Measurements from ENCODE around the gene KLLN. TPM values are rescaled to one million over a fixed set of nuclear protein-coding genes. Genes with fewer than 3 reads are reported as not detected.
A peak's percentile ranks its signal among the peaks of the same experiment; 100 is the strongest.
"Not testable (repeated sequence)": the region's sequence is repeated elsewhere in the genome, so short reads cannot be mapped to it uniquely, and the experiment has no call there.

Gene KLLN
- total RNA-seq: under 1 TPM; 0.21 to 0.55 TPM
- 1.4 reads per million in 2 donors for total RNA-seq

- DNase-seq (peak; percentile 69 to 79 (median 75)), ATAC-seq (peak; percentile 45)
- Mint-ChIP-seq H3K36me3 (ENCODE audit: low read depth) (peaks cover 7% of the 10 kb centered on the region), H3K4me3 (peak within 1 kb of the TSS; percentile 98), H3K27me3 (no peaks in the 10 kb centered on the region), H3K27ac (peak within 1 kb of the TSS; percentile 96), H3K4me1 (peaks cover 46% of the 10 kb centered on the region)
- no peaks in the 10 kb centered on the region for H3K9me3 ChIP-seq (ENCODE audit: control insufficient read depth, low read length, poor library complexity, severe bottlenecking)
Measured at GRCh38 chr10:87863053-87863943, at the start of gene KLLN, which contains the start of gene PTEN. Gene KLLN (minus strand): TSS chr10:87863533. CDS start chr10:87862487, 1,046 bp downstream. Gene PTEN (plus strand): TSS chr10:87863625. CDS start chr10:87864470, 845 bp downstream.

DNA sequence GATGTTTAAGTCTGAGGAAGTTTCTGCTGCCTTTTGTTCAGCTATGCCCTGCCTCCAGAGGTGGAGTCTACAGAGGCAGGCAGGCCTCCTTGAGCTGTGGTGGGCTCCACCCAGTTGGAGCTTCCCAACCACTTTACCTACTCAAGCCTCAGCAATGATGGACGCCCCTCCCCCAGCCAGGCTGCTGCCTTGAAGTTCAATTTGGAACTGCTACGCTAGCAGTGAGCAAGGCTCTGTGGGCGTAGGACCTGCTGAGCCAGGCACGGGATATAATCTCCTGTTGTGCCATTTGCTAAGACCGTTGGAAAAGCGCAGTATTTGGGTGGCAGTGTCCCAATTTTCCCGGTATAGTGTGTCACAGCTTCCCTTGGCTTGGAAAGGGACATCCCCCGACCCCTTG lies 40.1 kb upstream of the KLLN start:
- not testable (repeated sequence) for ATAC-seq; DNase-seq; H3K36me3 Mint-ChIP-seq (ENCODE audit: low read depth); H3K9me3 ChIP-seq (ENCODE audit: control insufficient read depth, low read length, poor library complexity, severe bottlenecking); H3K27ac Mint-ChIP-seq; H3K4me3 Mint-ChIP-seq; H3K27me3 Mint-ChIP-seq
- peaks cover 11% of the 10 kb centered on the region for H3K4me1 Mint-ChIP-seq

- not testable (repeated sequence) for DNase-seq; ATAC-seq; H3K9me3 ChIP-seq (ENCODE audit: control insufficient read depth, low read length, poor library complexity, severe bottlenecking); H3K4me3 Mint-ChIP-seq; H3K27ac Mint-ChIP-seq; H3K36me3 Mint-ChIP-seq (ENCODE audit: low read depth); H3K27me3 Mint-ChIP-seq
- H3K4me1 Mint-ChIP-seq: peaks cover 18% of the 10 kb centered on the region
Measured at GRCh38 chr10:87897957-87898356, 34.6 kb upstream of the KLLN start.

DNA sequence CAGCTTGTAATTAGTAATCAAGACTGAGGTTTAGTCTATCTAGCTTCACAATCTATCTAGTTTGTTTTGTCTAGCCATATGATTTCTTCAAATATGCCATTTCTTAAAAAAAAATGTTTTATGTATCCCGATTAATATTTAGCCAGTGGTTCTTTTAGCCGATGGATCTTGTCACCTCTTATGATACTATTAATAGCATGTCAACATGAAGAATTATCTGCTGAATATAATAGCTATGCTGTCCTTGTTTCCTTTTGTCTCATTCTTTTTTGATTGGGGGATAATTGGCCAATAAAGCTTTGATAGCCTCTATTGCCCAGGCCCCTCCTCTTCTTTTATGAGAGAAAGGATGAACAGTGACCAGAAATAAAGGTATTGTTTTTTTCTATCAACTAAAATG lies 32.9 kb upstream of the KLLN start:
- H3K4me1 Mint-ChIP-seq: peaks cover 23% of the 10 kb centered on the region
- H3K4me3 Mint-ChIP-seq: no peak overlapping the region
- H3K27ac Mint-ChIP-seq: no peak overlapping the region

GRCh38 chr10:87895430-87895829 lies 32.1 kb upstream of the KLLN start:
- Mint-ChIP-seq H3K4me1 (peaks cover 27% of the 10 kb centered on the region), H3K4me3 (no peak overlapping the region), H3K36me3 (ENCODE audit: low read depth) (no peaks in the 10 kb centered on the region), H3K27me3 (no peaks in the 10 kb centered on the region), H3K27ac (peak overlapping the region; percentile 77)
- ATAC-seq (no peak), DNase-seq (no peak)
- H3K9me3 ChIP-seq (ENCODE audit: control insufficient read depth, low read length, poor library complexity, severe bottlenecking): no peaks in the 10 kb centered on the region

More for the DNA sequence above, 32.9 kb upstream of the KLLN start:
- no peaks in the 10 kb centered on the region for H3K36me3 Mint-ChIP-seq (ENCODE audit: low read depth)
- no peak for ATAC-seq
- H3K9me3 ChIP-seq (ENCODE audit: control insufficient read depth, low read length, poor library complexity, severe bottlenecking): no peaks in the 10 kb centered on the region
- DNase-seq: no peak
- H3K27me3 Mint-ChIP-seq: no peaks in the 10 kb centered on the region

DNA sequence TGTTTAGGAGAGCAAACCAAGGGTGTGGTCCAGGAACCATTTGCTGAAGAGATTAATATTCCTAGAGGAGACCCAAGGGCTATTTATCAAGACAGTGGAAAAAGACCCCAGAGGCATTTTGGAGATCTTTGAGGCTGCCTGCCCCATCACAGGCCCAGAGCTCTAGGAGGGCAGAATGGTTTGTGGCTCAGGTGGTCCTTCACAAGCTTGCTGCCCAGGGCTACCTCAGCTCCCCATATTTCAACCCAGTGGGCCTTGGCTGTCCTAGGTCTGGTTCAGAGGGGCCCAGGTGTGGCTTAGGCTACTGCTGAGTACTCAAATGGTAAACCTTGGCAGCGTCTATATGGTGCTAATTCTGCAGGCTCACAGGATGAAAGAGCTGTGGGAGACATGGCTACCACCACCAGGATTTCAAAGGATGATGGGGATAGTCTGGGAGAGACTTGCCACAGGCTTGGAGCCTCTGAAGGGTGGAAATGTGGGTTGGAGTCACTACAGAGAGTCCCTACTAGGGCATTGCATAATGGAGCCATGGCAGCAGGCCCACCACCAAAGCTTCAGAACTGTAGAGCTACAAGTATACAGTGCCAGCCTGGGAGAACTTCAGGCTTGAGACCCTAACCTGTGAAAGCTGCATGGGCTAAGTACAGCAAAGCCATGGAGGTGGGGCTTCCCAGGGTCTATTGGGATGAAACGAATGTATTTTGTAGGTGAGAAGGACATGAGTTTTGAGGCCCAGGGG lies 24.4 kb upstream of the KLLN start:
- H3K9me3 ChIP-seq (ENCODE audit: control insufficient read depth, low read length, poor library complexity, severe bottlenecking): no peaks in the 10 kb centered on the region
- Mint-ChIP-seq H3K36me3 (ENCODE audit: low read depth) (no peaks in the 10 kb centered on the region), H3K4me1 (peaks cover 19% of the 10 kb centered on the region), H3K4me3 (no peak overlapping the region), H3K27me3 (no peaks in the 10 kb centered on the region), H3K27ac (no peak overlapping the region)
- ATAC-seq (no peak), DNase-seq (no peak)

GRCh38 chr10:87887146-87887545 lies 23.8 kb upstream of the KLLN start:
- Mint-ChIP-seq H3K36me3 (ENCODE audit: low read depth) (no peaks in the 10 kb centered on the region), H3K4me1 (peaks cover 14% of the 10 kb centered on the region), H3K27ac (no peak overlapping the region)

DNA sequence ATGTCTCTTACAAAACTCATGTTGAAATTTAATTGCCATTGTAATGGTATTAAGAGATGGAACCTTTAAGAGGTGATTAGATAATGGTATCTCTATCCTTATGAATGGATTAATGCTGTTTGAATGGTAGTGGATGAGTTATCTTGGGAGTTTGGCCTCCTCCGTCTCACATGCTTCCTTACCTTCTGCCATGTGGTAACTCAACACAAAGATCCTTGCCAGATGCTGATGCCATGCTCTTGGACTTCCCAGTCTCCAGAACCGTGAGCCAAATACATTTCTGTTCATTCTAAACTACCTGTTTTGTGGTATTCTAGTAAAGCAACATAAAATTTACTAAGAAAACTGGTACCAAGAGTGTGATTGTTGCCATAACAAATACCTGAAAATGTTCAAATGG lies 23.3 kb upstream of the KLLN start:
- Mint-ChIP-seq H3K27ac (no peak overlapping the region), H3K4me3 (no peak overlapping the region), H3K4me1 (peaks cover 18% of the 10 kb centered on the region), H3K27me3 (no peaks in the 10 kb centered on the region), H3K36me3 (ENCODE audit: low read depth) (no peaks in the 10 kb centered on the region)
- no peak for DNase-seq
- no peak for ATAC-seq
- H3K9me3 ChIP-seq (ENCODE audit: control insufficient read depth, low read length, poor library complexity, severe bottlenecking): no peaks in the 10 kb centered on the region

More at GRCh38 chr10:87887146-87887545, 23.8 kb upstream of the KLLN start:
- no peak for ATAC-seq
- no peaks in the 10 kb centered on the region for H3K9me3 ChIP-seq (ENCODE audit: control insufficient read depth, low read length, poor library complexity, severe bottlenecking)
- no peaks in the 10 kb centered on the region for H3K27me3 Mint-ChIP-seq
- no peak for DNase-seq
- H3K4me3 Mint-ChIP-seq: no peak overlapping the region

GRCh38 chr10:87882555-87883294 lies 19.4 kb upstream of the KLLN start:
- H3K4me3 Mint-ChIP-seq: no peak overlapping the region
- H3K36me3 Mint-ChIP-seq (ENCODE audit: low read depth): peaks cover 3% of the 10 kb centered on the region

DNA sequence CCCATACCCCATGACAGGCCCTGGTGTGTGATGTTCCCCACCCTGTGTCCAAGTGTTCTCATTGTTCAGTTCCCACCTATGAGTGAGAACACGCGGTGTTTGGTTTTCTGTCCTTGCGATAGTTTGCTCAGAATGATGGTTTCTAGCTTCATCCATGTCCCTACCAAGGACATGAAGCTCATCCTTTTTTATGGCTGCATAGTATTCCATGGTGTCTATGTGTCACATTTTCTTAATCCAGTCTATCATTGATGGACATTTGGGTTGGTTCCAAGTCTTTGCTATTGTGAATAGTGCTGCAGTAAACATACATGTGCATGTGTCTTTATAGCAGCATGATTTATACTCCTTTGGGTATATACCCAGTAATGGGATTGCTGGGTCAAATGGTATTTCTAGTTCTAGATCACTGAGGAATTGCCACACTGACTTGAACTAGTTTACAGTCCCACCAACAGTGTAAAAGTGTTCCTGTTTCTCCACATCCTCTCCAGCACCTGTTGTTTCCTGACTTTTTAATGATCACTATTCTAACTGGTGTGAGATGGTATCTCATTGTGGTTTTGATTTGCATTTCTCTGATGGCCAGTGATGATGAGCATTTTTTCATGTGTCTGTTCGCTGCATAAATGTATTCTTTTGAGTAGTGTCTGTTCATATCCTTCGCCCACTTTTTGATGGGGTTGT lies 18.2 kb upstream of the KLLN start:
- H3K4me3 Mint-ChIP-seq; H3K27ac Mint-ChIP-seq; H3K9me3 ChIP-seq (ENCODE audit: control insufficient read depth, low read length, poor library complexity, severe bottlenecking); H3K27me3 Mint-ChIP-seq; H3K36me3 Mint-ChIP-seq (ENCODE audit: low read depth); ATAC-seq; DNase-seq: not testable (repeated sequence)
- peaks cover 12% of the 10 kb centered on the region for H3K4me1 Mint-ChIP-seq

More at GRCh38 chr10:87882555-87883294, 19.4 kb upstream of the KLLN start:
- ATAC-seq: no peak
- no peaks in the 10 kb centered on the region for H3K27me3 Mint-ChIP-seq
- DNase-seq: no peak
- peaks cover 13% of the 10 kb centered on the region for H3K4me1 Mint-ChIP-seq
- H3K27ac Mint-ChIP-seq: no peak overlapping the region
- no peaks in the 10 kb centered on the region for H3K9me3 ChIP-seq (ENCODE audit: control insufficient read depth, low read length, poor library complexity, severe bottlenecking)

- Mint-ChIP-seq H3K36me3 (ENCODE audit: low read depth) (peaks cover 3% of the 10 kb centered on the region), H3K4me1 (peaks cover 15% of the 10 kb centered on the region), H3K27ac (no peak overlapping the region), H3K27me3 (no peaks in the 10 kb centered on the region), H3K4me3 (no peak overlapping the region)
- H3K9me3 ChIP-seq (ENCODE audit: control insufficient read depth, low read length, poor library complexity, severe bottlenecking): no peaks in the 10 kb centered on the region
- no peak for DNase-seq
- ATAC-seq: no peak
Measured at GRCh38 chr10:87880336-87880735, 17.0 kb upstream of the KLLN start.

GRCh38 chr10:87878664-87879459 lies 15.5 kb upstream of the KLLN start:
- Mint-ChIP-seq H3K36me3 (ENCODE audit: low read depth) (peaks cover 3% of the 10 kb centered on the region), H3K27me3 (no peaks in the 10 kb centered on the region), H3K4me3 (no peak overlapping the region), H3K4me1 (peaks cover 15% of the 10 kb centered on the region), H3K27ac (no peak overlapping the region)
- DNase-seq (no peak), ATAC-seq (no peak)
- H3K9me3 ChIP-seq (ENCODE audit: control insufficient read depth, low read length, poor library complexity, severe bottlenecking): no peaks in the 10 kb centered on the region

Measured in T-helper 17 cell (primary cell).